H1 (cell line): ENCODE measurements around the gene CXorf65. TPM values are rescaled to one million over a fixed set of nuclear protein-coding genes. Genes with fewer than 3 reads are reported as not detected.

Experiments used
- CTCF ChIA-PET: fragments of 300-600 bp; sonication (Branson Sonifier 250); formaldehyde crosslinking; loops from one replicate; lab custom pipeline; 2021; ENCODE audit not compliant: partially characterized antibody; lab: Charles Lee
- POLR2A ChIA-PET: fragments of 300-600 bp; sonication (Branson Sonifier 250); formaldehyde crosslinking; loops from one replicate; lab custom pipeline; 2021; ENCODE audit warnings: inconsistent platforms; ENCODE audit not compliant: partially characterized antibody; lab: Charles Lee
- DNase-seq, 2 experiments: peaks; one replicate each; pipeline versions ENCODE4 v3.0.0 to v3.0.0-alpha.2; 2010 to 2022; ENCODE audit warnings: low spot score in 2 of 2, low read depth in 1 of 2, mixed read lengths in 1 of 2
- FAIRE-seq: peaks from 2 replicates; lab custom pipeline; 2011; peaks lifted over from hg19 to GRCh38; lab: Jason Lieb, UNC
- H2AFZ ChIP-seq: 2 replicates; pipeline ENCODE4 v1.8.1; 2012; ENCODE audit warnings: low read length, inconsistent platforms
- H2AK5ac ChIP-seq: 2 replicates; pipeline ENCODE4 v1.6.1; 2013; ENCODE audit warnings: low read depth, low read length
- H2BK120ac ChIP-seq: replicated peaks from 2 replicates; pipeline ENCODE3; 2013; ENCODE audit warnings: low read depth, low read length, inconsistent platforms
- H2BK12ac ChIP-seq: 2 replicates; pipeline ENCODE4 v1.6.1; 2013; ENCODE audit warnings: low read depth, low read length
- H2BK15ac ChIP-seq: 2 replicates; pipeline ENCODE4 v1.6.1; 2013; ENCODE audit warnings: low read length
- H2BK20ac ChIP-seq: 2 replicates; pipeline ENCODE4 v1.6.1; 2013; ENCODE audit warnings: low read length
- H2BK5ac ChIP-seq: 2 replicates; pipeline ENCODE4 v1.6.1; 2013; ENCODE audit warnings: low read depth, low read length
- H3K14ac ChIP-seq: 2 replicates; pipeline ENCODE4 v1.6.1; 2013; ENCODE audit warnings: inconsistent platforms; ENCODE audit not compliant: insufficient read length
- H3K18ac ChIP-seq: 2 replicates; pipeline ENCODE4 v1.6.1; 2013; ENCODE audit warnings: low read length; ENCODE audit errors: extremely low read depth
- H3K23ac ChIP-seq: 2 replicates; pipeline ENCODE4 v1.6.1; 2013; ENCODE audit warnings: inconsistent platforms; ENCODE audit not compliant: insufficient read length
- H3K23me2 ChIP-seq: 2 replicates; pipeline ENCODE4 v1.6.1; 2013; ENCODE audit warnings: low read depth, low read length
- H3K27ac ChIP-seq: 2 replicates; pipeline ENCODE4 v1.6.1; 2011; ENCODE audit warnings: low read depth, low read length, inconsistent platforms
- H3K27me3 ChIP-seq, 4 experiments: replicated peaks in 1 of 4; 1 replicate in 1 of 4; 2 replicates in 3 of 4; pipeline versions ENCODE4 v1.6.1 to v1.8.1; 2011 to 2013; ENCODE audit warnings: low read length in 3 of 4, mild to moderate bottlenecking in 3 of 4, inconsistent platforms in 2 of 4, mixed read lengths in 2 of 4, moderate library complexity in 1 of 4; ENCODE audit not compliant: control insufficient read depth in 3 of 4, insufficient read depth in 3 of 4; ENCODE audit errors: extremely low read depth in 1 of 4
- H3K36me3 ChIP-seq, 4 experiments: 2 replicates each; pipeline versions ENCODE4 v1.6.1 to v1.8.1; 2011 to 2013; ENCODE audit warnings: mild to moderate bottlenecking in 4 of 4, low read length in 3 of 4, moderate library complexity in 2 of 4, control low read depth in 1 of 4, inconsistent platforms in 1 of 4; ENCODE audit not compliant: insufficient read depth in 4 of 4, control insufficient read depth in 2 of 4
- H3K4ac ChIP-seq: replicated peaks from 2 replicates; pipeline ENCODE3; 2013; ENCODE audit warnings: low read length, low read depth, mixed read lengths, inconsistent platforms; ENCODE audit not compliant: insufficient read length
- H3K4me1 ChIP-seq, 4 experiments: replicated peaks in 1 of 4; 1 replicate in 1 of 4; 2 replicates in 3 of 4; pipeline versions ENCODE4 v1.6.1 to v1.8.1; 2011 to 2013; ENCODE audit warnings: low read length in 3 of 4, inconsistent platforms in 2 of 4, mixed read lengths in 1 of 4; ENCODE audit not compliant: insufficient read depth in 4 of 4, control insufficient read depth in 3 of 4
- H3K4me2 ChIP-seq, 2 experiments: 2 replicates each; pipeline versions ENCODE4 v1.6.1 to v1.8.1; 2011 to 2013; ENCODE audit warnings: low read depth in 2 of 2, low read length in 2 of 2, control low read depth in 1 of 2, inconsistent platforms in 1 of 2, mild to moderate bottlenecking in 1 of 2; ENCODE audit not compliant: insufficient read depth in 1 of 2
- H3K4me3 ChIP-seq, 4 experiments: fragments of 200-600, 300-600 bp in 1 of 4; sonication (generic), shearing (Covaris generic), sonication (Bioruptor Twin) in 1 of 4; 2 replicates each; pipeline versions ENCODE4 v1.5.1 to v1.8.1; 2011 to 2016; ENCODE audit warnings: low read length in 4 of 4, low read depth in 3 of 4, control low read depth in 2 of 4, inconsistent platforms in 2 of 4, mild to moderate bottlenecking in 2 of 4, mixed read lengths in 1 of 4, moderate library complexity in 1 of 4; ENCODE audit not compliant: insufficient read depth in 2 of 4; ENCODE audit errors: extremely low read depth in 1 of 4
- H3K56ac ChIP-seq: replicated peaks from 2 replicates; pipeline ENCODE3; 2013; ENCODE audit warnings: low read depth, mild to moderate bottlenecking, mixed read lengths, low read length, inconsistent platforms; ENCODE audit not compliant: insufficient read length
- H3K79me1 ChIP-seq: 2 replicates; pipeline ENCODE4 v1.6.1; 2013; ENCODE audit warnings: low read depth, low read length, control low read depth
- H3K79me2 ChIP-seq, 2 experiments: 2 replicates each; pipeline versions ENCODE4 v1.6.1 to v1.8.1; 2012 to 2013; ENCODE audit warnings: low read length in 2 of 2, mild to moderate bottlenecking in 2 of 2, inconsistent platforms in 1 of 2; ENCODE audit not compliant: insufficient read depth in 2 of 2, control insufficient read depth in 1 of 2
- H3K9ac ChIP-seq, 4 experiments: replicated peaks in 1 of 4; 1 replicate in 1 of 4; 2 replicates in 3 of 4; pipeline versions ENCODE4 v1.6.1 to v1.8.1; 2011 to 2013; ENCODE audit warnings: low read depth in 3 of 4, low read length in 3 of 4, control low read depth in 2 of 4, mild to moderate bottlenecking in 2 of 4, moderate library complexity in 2 of 4, inconsistent platforms in 1 of 4; ENCODE audit errors: extremely low read depth in 1 of 4
- H3K9me3 ChIP-seq, 2 experiments: 2 replicates each; pipeline versions ENCODE4 v1.6.1 to v1.8.1; 2012 to 2013; ENCODE audit warnings: mild to moderate bottlenecking in 2 of 2, moderate library complexity in 2 of 2, control low read depth in 1 of 2, inconsistent platforms in 1 of 2, low read depth in 1 of 2, low read length in 1 of 2, mixed read lengths in 1 of 2; ENCODE audit not compliant: insufficient read depth in 2 of 2
- H4K20me1 ChIP-seq, 2 experiments: replicated peaks in 1 of 2; 2 replicates each; pipeline versions ENCODE3 to v1.8.1; 2011 to 2013; ENCODE audit warnings: inconsistent platforms in 2 of 2, low read length in 2 of 2, mild to moderate bottlenecking in 1 of 2; ENCODE audit not compliant: insufficient read depth in 2 of 2, control insufficient read depth in 1 of 2
- H4K5ac ChIP-seq: 2 replicates; pipeline ENCODE4 v1.6.1; 2013; ENCODE audit warnings: low read length, low read depth, mixed read lengths, inconsistent platforms; ENCODE audit not compliant: insufficient read length
- H4K8ac ChIP-seq: 2 replicates; pipeline ENCODE4 v1.8.0; 2013; ENCODE audit warnings: mild to moderate bottlenecking, moderate library complexity, low read length, inconsistent platforms; ENCODE audit not compliant: insufficient read depth; ENCODE audit errors: extremely low read depth
- H4K91ac ChIP-seq: replicated peaks from 2 replicates; pipeline ENCODE3; 2013; ENCODE audit warnings: low read length, mixed read lengths, inconsistent platforms; ENCODE audit not compliant: insufficient read length
- ATF2 ChIP-seq: IDR thresholded peaks from 2 replicates; pipeline ENCODE4 v1.6.1; 2012; ENCODE audit warnings: low read length, inconsistent platforms
- KDM4A ChIP-seq: IDR thresholded peaks from one replicate; pipeline ENCODE4 v1.7.1; 2012; ENCODE audit warnings: low read depth, mild to moderate bottlenecking, moderate library complexity, low read length, inconsistent platforms; ENCODE audit not compliant: severe bottlenecking
- SP1 ChIP-seq: IDR thresholded peaks from 2 replicates; pipeline ENCODE4 v1.6.1; 2011; ENCODE audit warnings: low read depth, low read length
- WGBS, 2 experiments: shearing (Covaris generic) in 1 of 2; methylation state at CpG; one replicate each; pipeline versions ENCODE4 v1.1.6 to v1.1.7; 2013 to 2015; ENCODE audit warnings: low lambda C conversion rate in 2 of 2, mixed read lengths in 2 of 2, inconsistent platforms in 1 of 2, low coverage in 1 of 2, missing lambda C conversion rate in 1 of 2; ENCODE audit not compliant: insufficient replicate concordance in 2 of 2, insufficient coverage in 1 of 2, insufficient read length in 1 of 2; ENCODE audit errors: extremely low coverage in 1 of 2, missing lambda C conversion rate in 1 of 2; 5-methylcytosine and 5-hydroxymethylcytosine counted together
- polyA plus RNA-seq, 7 experiments: library from polyadenylated mRNA; depleted of rRNA in 3 of 7; stranded (reverse) in 5 of 7; unstranded in 2 of 7; fragments of >200 nt in 5 of 7; fragments of 200-250 nt in 2 of 7; gene quantifications; 1 replicate in 5 of 7; 2 replicates in 1 of 7; 4 replicates in 1 of 7; pipeline versions ENCODE4 v1.2.1 to v1.2.3, GENCODE V29; 2011 to 2013; ENCODE audit warnings: missing spikeins in 2 of 7, mixed read lengths in 2 of 7
- total RNA-seq: library from RNA; stranded (reverse); fragmentation: NEBNext Ultra II Directional; extraction: Animal tissue kit (Norgen Biotek cat#: 25700); gene quantifications from 2 replicates; pipeline ENCODE4 v1.2.1, GENCODE V29; 2021

The CXorf65 gene
- total and polyA plus RNA-seq, 2 of the 8 experiments (the other 6 are each of a cell fraction or from before 2014, with no cell fraction given) = not detected

- no peak within 1 kb of the TSS for H2BK120ac ChIP-seq
- H2AFZ ChIP-seq = peak within 1 kb of the TSS; percentile 99
- WGBS, 2 experiments = 3% methylated on average over 17 of the region's 73 CpGs; no CpG with 5 or more reads in 1 of the 2 experiments
- no peaks in the 10 kb centered on the region; the same call in 1 of the 2 replicates for H3K23me2 ChIP-seq
- FAIRE-seq (peak; percentile 86), DNase-seq (peak; percentile 83)
- no peaks in the 10 kb centered on the region; a peak in 2 of 7 replicates for H3K4me1 ChIP-seq
- H4K91ac ChIP-seq = no peak within 1 kb of the TSS
- H2BK12ac ChIP-seq = no peak within 1 kb of the TSS
- no peak within 1 kb of the TSS for H3K14ac ChIP-seq
- H3K4me3 ChIP-seq = peak within 1 kb of the TSS; percentile 61 to 98 (median 85)
- H3K4me2 ChIP-seq = peak within 1 kb of the TSS; percentile 72 to 89
- peak within 1 kb of the TSS; percentile 40 to 75 (median 56) for H3K9ac ChIP-seq
- H2BK5ac ChIP-seq = peak within 1 kb of the TSS; percentile 40; the same call in 1 of the 2 replicates
- H2AK5ac ChIP-seq = no peak within 1 kb of the TSS
- no peaks in the 10 kb centered on the region for H3K79me1 ChIP-seq
- peaks cover 0 to 34% of the 10 kb centered on the region in 2 experiments; a peak in 3 of 4 replicates for H3K79me2 ChIP-seq
- peak within 1 kb of the TSS; percentile 94; the same call in 1 of the 2 replicates for H4K8ac ChIP-seq
- ChIA-PET POLR2A (interaction anchor here (0.5 to 1.4 kb wide), 6 partner anchors 10 to 156 kb away, joined by 3 to 9 read pairs (median 4); partner anchors contain the start of gene MED12), CTCF (interaction anchor here (0.6 to 1.5 kb wide), 3 partner anchors 17 to 61 kb away, joined by 3 read pairs; no protein-coding TSS in a partner anchor)
- H2BK15ac ChIP-seq = no peak within 1 kb of the TSS
- no peaks in the 10 kb centered on the region for H3K9me3 ChIP-seq
- H3K4ac ChIP-seq = no peak within 1 kb of the TSS
- H3K27ac ChIP-seq = peak within 1 kb of the TSS; percentile 73; the same call in 1 of the 2 replicates
- H4K5ac ChIP-seq = peak within 1 kb of the TSS; percentile 86
- no peak within 1 kb of the TSS for H2BK20ac ChIP-seq
- H3K36me3 ChIP-seq = no peaks in the 10 kb centered on the region
- no peak within 1 kb of the TSS for H3K56ac ChIP-seq
- H4K20me1 ChIP-seq = no peaks in the 10 kb centered on the region
- H3K23ac ChIP-seq = no peak within 1 kb of the TSS
- no peak within 1 kb of the TSS; the same call in 1 of the 2 replicates for H3K18ac ChIP-seq
- no peaks in the 10 kb centered on the region for H3K27me3 ChIP-seq
- peak; percentile 41 for TF ChIP-seq KDM4A
- TF ChIP-seq ATF2 = no peak
- TF ChIP-seq SP1 = peak; percentile 73; the same call in 1 of the 2 replicates
Observed at GRCh38 chrX:71068044-71068918, 38.3 kb downstream of the CXorf65 start, which contains the start of gene SNX12. SNX12 (minus strand) TSS chrX:71068334; CDS start chrX:71068306, 28 bp downstream.
